ENCODE measurements around the gene TM9SF3. TPM values are rescaled to one million over a fixed set of nuclear protein-coding genes. Genes with fewer than 3 reads are reported as not detected.

TM9SF3 gene
- total RNA-seq, 1 donor from 2014 or later = 77.1 TPM

GRCh38 chr10:96502561-96503282 lies 84.1 kb downstream of the TM9SF3 start:
- H3K4me3 ChIP-seq (ENCODE audit: low read depth, low read length) = no peak overlapping the region
- TF ChIP-seq CTCF (conservative IDR thresholded peaks at IDR 0.05; ENCODE audit: low read depth, low read length) = no peak
- DNase-seq (ENCODE audit: low read depth) = peak; percentile 78

- no peak overlapping the region for H3K4me3 ChIP-seq (ENCODE audit: low read depth, low read length)
- no peak for DNase-seq (ENCODE audit: low read depth)
- no peak for TF ChIP-seq CTCF (conservative IDR thresholded peaks at IDR 0.05; ENCODE audit: low read depth, low read length)
Measured at GRCh38 chr10:96501985-96502384, 84.8 kb downstream of the TM9SF3 start.

GRCh38 chr10:96500519-96500918 lies 86.3 kb downstream of the TM9SF3 start:
- no peak for DNase-seq (ENCODE audit: low read depth)
- no peak for TF ChIP-seq CTCF (conservative IDR thresholded peaks at IDR 0.05; ENCODE audit: low read depth, low read length)
- H3K4me3 ChIP-seq (ENCODE audit: low read depth, low read length) = no peak overlapping the region

GRCh38 chr10:96500050-96500449 lies 86.8 kb downstream of the TM9SF3 start:
- H3K4me3 ChIP-seq (ENCODE audit: low read depth, low read length) = no peak overlapping the region
- DNase-seq (ENCODE audit: low read depth) = no peak
- no peak for TF ChIP-seq CTCF (conservative IDR thresholded peaks at IDR 0.05; ENCODE audit: low read depth, low read length)

GRCh38 chr10:96497391-96497790 lies 89.4 kb downstream of the TM9SF3 start:
- DNase-seq (ENCODE audit: low read depth) = no peak
- no peak for TF ChIP-seq CTCF (conservative IDR thresholded peaks at IDR 0.05; ENCODE audit: low read depth, low read length)
- H3K4me3 ChIP-seq (ENCODE audit: low read depth, low read length) = no peak overlapping the region

- DNase-seq (ENCODE audit: low read depth) = no peak
- H3K4me3 ChIP-seq (ENCODE audit: low read depth, low read length) = no peak overlapping the region
- no peak for TF ChIP-seq CTCF (conservative IDR thresholded peaks at IDR 0.05; ENCODE audit: low read depth, low read length)
Measured at GRCh38 chr10:96496281-96496925, 90.4 kb downstream of the TM9SF3 start.

- no peak for DNase-seq (ENCODE audit: low read depth)
Measured at GRCh38 chr10:96495544-96495943, 91.3 kb downstream of the TM9SF3 start.

More at GRCh38 chr10:96495544-96495943, 91.3 kb downstream of the TM9SF3 start:
- no peak for TF ChIP-seq CTCF (conservative IDR thresholded peaks at IDR 0.05; ENCODE audit: low read depth, low read length)
- no peak overlapping the region for H3K4me3 ChIP-seq (ENCODE audit: low read depth, low read length)

Measured in epithelial cell of proximal tubule (primary cell).